H9 (cell line): Measurements from ENCODE around the gene CD2AP. TPM values are rescaled to one million over a fixed set of nuclear protein-coding genes. Genes with fewer than 3 reads are reported as not detected.
"Not testable (repeated sequence)": the region's sequence is repeated elsewhere in the genome, so short reads cannot be mapped to it uniquely, and the experiment has no call there.

Source experiments
- DNase-seq: peaks from one replicate; pipeline ENCODE4 v3.0.0-alpha.2; 2017
- H2AFZ ChIP-seq: one replicate; pipeline ENCODE4 v1.6.1; 2013; ENCODE audit warnings: mild to moderate bottlenecking, low read length, control low read depth, moderate library complexity
- H2AK5ac ChIP-seq: 2 replicates; pipeline ENCODE4 v1.6.1; 2013; ENCODE audit warnings: low read length, control low read depth, mixed read lengths; ENCODE audit not compliant: insufficient read length
- H2BK120ac ChIP-seq: one replicate; pipeline ENCODE4 v1.6.1; 2013; ENCODE audit warnings: low read depth, mild to moderate bottlenecking, low read length, control low read depth, inconsistent platforms; ENCODE audit not compliant: poor library complexity, severe bottlenecking
- H2BK12ac ChIP-seq: 2 replicates; pipeline ENCODE4 v1.6.1; 2013; ENCODE audit warnings: low read length, control low read depth, mixed read lengths, low read depth; ENCODE audit not compliant: insufficient read length
- H2BK15ac ChIP-seq: 2 replicates; pipeline ENCODE4 v1.6.1; 2013; ENCODE audit warnings: low read depth, low read length, control low read depth
- H2BK20ac ChIP-seq: one replicate; pipeline ENCODE4 v1.6.1; 2013; ENCODE audit warnings: low read depth, mild to moderate bottlenecking, low read length, control low read depth, inconsistent platforms; ENCODE audit not compliant: poor library complexity, severe bottlenecking
- H2BK5ac ChIP-seq: 2 replicates; pipeline ENCODE4 v1.6.1; 2013; ENCODE audit warnings: low read length, control low read depth, mixed read lengths; ENCODE audit not compliant: insufficient read length
- H3K14ac ChIP-seq: 2 replicates; pipeline ENCODE4 v1.6.1; 2013; ENCODE audit warnings: low read length, control low read depth; ENCODE audit not compliant: insufficient read depth
- H3K18ac ChIP-seq: 2 replicates; pipeline ENCODE4 v1.6.1; 2013; ENCODE audit warnings: low read depth, mild to moderate bottlenecking, mixed read lengths, low read length, control low read depth; ENCODE audit not compliant: insufficient read length
- H3K23ac ChIP-seq: 2 replicates; pipeline ENCODE4 v1.6.1; 2013; ENCODE audit warnings: low read length, control low read depth, mixed read lengths, low read depth; ENCODE audit not compliant: insufficient read length
- H3K23me2 ChIP-seq: 2 replicates; pipeline ENCODE4 v1.6.1; 2013; ENCODE audit warnings: low read depth, mild to moderate bottlenecking, mixed read lengths, low read length, control low read depth; ENCODE audit not compliant: insufficient read length, poor library complexity, severe bottlenecking
- H3K27ac ChIP-seq: 2 replicates; pipeline ENCODE4 v1.5.1; 2013; ENCODE audit warnings: low read length, control low read depth, mixed read lengths, low read depth; ENCODE audit not compliant: insufficient read length
- H3K27me3 ChIP-seq: 2 replicates; pipeline ENCODE4 v1.6.1; 2013; ENCODE audit warnings: low read length, control low read depth, inconsistent platforms; ENCODE audit not compliant: insufficient read depth
- H3K4ac ChIP-seq: 2 replicates; pipeline ENCODE4 v1.6.1; 2013; ENCODE audit warnings: low read depth, mild to moderate bottlenecking, control low read depth, inconsistent platforms, low read length, moderate library complexity
- H3K4me1 ChIP-seq: 2 replicates; pipeline ENCODE4 v1.6.1; 2013; ENCODE audit warnings: low read length, control low read depth, inconsistent platforms; ENCODE audit not compliant: insufficient read depth
- H3K4me2 ChIP-seq: 2 replicates; pipeline ENCODE4 v1.6.1; 2013; ENCODE audit warnings: low read length, control low read depth, mixed read lengths; ENCODE audit not compliant: insufficient read length, insufficient read depth
- H3K56ac ChIP-seq: 2 replicates; pipeline ENCODE4 v1.6.1; 2013; ENCODE audit warnings: low read depth, mild to moderate bottlenecking, mixed read lengths, low read length, control low read depth; ENCODE audit not compliant: insufficient read length
- H3K79me1 ChIP-seq: 2 replicates; pipeline ENCODE4 v1.6.1; 2013; ENCODE audit warnings: low read depth, mild to moderate bottlenecking, moderate library complexity, low read length, control low read depth, inconsistent platforms; ENCODE audit not compliant: insufficient read depth, poor library complexity, severe bottlenecking
- H3K79me2 ChIP-seq: 2 replicates; pipeline ENCODE4 v1.6.1; 2013; ENCODE audit warnings: low read length, control low read depth, inconsistent platforms; ENCODE audit not compliant: insufficient read depth
- H3K9ac ChIP-seq: 2 replicates; pipeline ENCODE4 v1.6.1; 2013; ENCODE audit warnings: low read length, control low read depth, mixed read lengths; ENCODE audit not compliant: insufficient read length; ENCODE audit errors: extremely low read depth
- H3K9me3 ChIP-seq: one replicate; pipeline ENCODE4 v1.6.1; 2013; ENCODE audit warnings: low read depth, low read length, inconsistent platforms; ENCODE audit not compliant: control insufficient read depth
- H3T11ph ChIP-seq: one replicate; pipeline ENCODE4 v1.6.1; 2013; ENCODE audit warnings: mild to moderate bottlenecking, low read length, control low read depth, inconsistent platforms
- H4K20me1 ChIP-seq: one replicate; pipeline ENCODE4 v1.6.1; 2013; ENCODE audit not compliant: control insufficient read depth, insufficient read length, insufficient read depth
- H4K5ac ChIP-seq: 2 replicates; pipeline ENCODE4 v1.6.1; 2013; ENCODE audit warnings: low read depth, mild to moderate bottlenecking, mixed read lengths, low read length, control low read depth; ENCODE audit not compliant: insufficient read length
- H4K8ac ChIP-seq: replicated peaks from 2 replicates; pipeline ENCODE4 v1.6.1; 2013; ENCODE audit warnings: low read length, control low read depth, mixed read lengths, low read depth; ENCODE audit not compliant: insufficient read length
- H4K91ac ChIP-seq: 2 replicates; pipeline ENCODE4 v1.6.1; 2013; ENCODE audit warnings: low read depth, mild to moderate bottlenecking, moderate library complexity, mixed read lengths, low read length, control low read depth; ENCODE audit not compliant: insufficient read length
- H3K27ac Mint-ChIP-seq, 3 experiments: 2 replicates in 2 of 3; 3 replicates in 1 of 3; pipeline ENCODE4 v1.8.0; 2020 to 2021; ENCODE audit warnings: mixed read lengths in 3 of 3, mild to moderate bottlenecking in 1 of 3, moderate library complexity in 1 of 3
- H3K27me3 Mint-ChIP-seq: 2 replicates; pipeline ENCODE4 v1.8.0; 2021; ENCODE audit warnings: low read depth, mild to moderate bottlenecking, moderate library complexity, mixed read lengths
- H3K36me3 Mint-ChIP-seq, 3 experiments: 2 replicates in 2 of 3; 3 replicates in 1 of 3; pipeline ENCODE4 v1.8.0; 2020 to 2021; ENCODE audit warnings: low read depth in 3 of 3, mixed read lengths in 3 of 3; ENCODE audit not compliant: insufficient read depth in 1 of 3
- H3K4me1 Mint-ChIP-seq, 2 experiments: 2 replicates each; pipeline ENCODE4 v1.8.0; 2020; ENCODE audit warnings: mixed read lengths in 2 of 2
- H3K4me3 Mint-ChIP-seq, 2 experiments: 2 replicates in 1 of 2; 3 replicates in 1 of 2; pipeline ENCODE4 v1.8.0; 2020 to 2021; ENCODE audit warnings: mild to moderate bottlenecking in 2 of 2, mixed read lengths in 2 of 2, moderate library complexity in 1 of 2
- H3K9me3 Mint-ChIP-seq, 2 experiments: 2 replicates in 1 of 2; 3 replicates in 1 of 2; pipeline ENCODE4 v1.8.0; 2020; ENCODE audit warnings: mild to moderate bottlenecking in 2 of 2, mixed read lengths in 2 of 2, moderate library complexity in 1 of 2
- CTCF ChIP-seq: fragments of 200-600 bp; sonication (generic); conservative IDR thresholded peaks from 3 replicates; pipeline ENCODE4 v1.8.0; 2021; ENCODE audit warnings: antibody characterized with exemption, mild to moderate bottlenecking
- WGBS: extraction: QIAGEN DNeasy Blood & Tissue Kit; methylation state at CpG from one replicate; pipeline ENCODE4 v1.1.7; 2013; ENCODE audit warnings: missing lambda C conversion rate, low lambda C conversion rate, mixed read lengths; ENCODE audit not compliant: insufficient read length; ENCODE audit errors: extremely low coverage; 5-methylcytosine and 5-hydroxymethylcytosine counted together
- total RNA-seq: library from RNA; stranded (reverse); gene quantifications from 2 replicates; pipeline ENCODE4 v1.2.1, GENCODE V29; 2021

CD2AP gene
- total RNA-seq, 1 experiment from 2014 or later = 50.1 TPM

- H3K79me2 ChIP-seq = peaks cover 3% of the 10 kb centered on the region; the same call in 1 of the 2 replicates
- no peak overlapping the region for H3K4me2 ChIP-seq
- no peak overlapping the region for H2BK20ac ChIP-seq
- no peaks in the 10 kb centered on the region for H3K4me1 ChIP-seq
- H3K9me3 Mint-ChIP-seq = peaks cover 13 to 15% of the 10 kb centered on the region in 2 experiments
- no peaks in the 10 kb centered on the region for H4K20me1 ChIP-seq
- TF ChIP-seq CTCF = no peak
- H3K18ac ChIP-seq = no peak overlapping the region
- no peaks in the 10 kb centered on the region for H3K4me1 Mint-ChIP-seq
- DNase-seq = no peak
- no peaks in the 10 kb centered on the region for H3K27me3 Mint-ChIP-seq
- no peaks in the 10 kb centered on the region for H3K23me2 ChIP-seq
- no peak overlapping the region for H4K5ac ChIP-seq
- H3K79me1 ChIP-seq = peaks cover 3% of the 10 kb centered on the region
- no peak overlapping the region for H3K9ac ChIP-seq
- H3K4ac ChIP-seq = no peak overlapping the region
- H2AFZ ChIP-seq = no peak overlapping the region
- H2BK12ac ChIP-seq = no peak overlapping the region
- H3K27me3 ChIP-seq = no peaks in the 10 kb centered on the region
- no CpG with 5 or more reads among the region's 2 CpGs for WGBS
- no peak overlapping the region for H4K91ac ChIP-seq
- H3K23ac ChIP-seq = no peak overlapping the region
- H3K36me3 Mint-ChIP-seq = peaks cover 63 to 87% (median 80%) of the 10 kb centered on the region in 3 experiments
- H3K4me3 Mint-ChIP-seq = no peak overlapping the region
- H3K56ac ChIP-seq = no peak overlapping the region
- no peak overlapping the region for H2AK5ac ChIP-seq
- no peak overlapping the region for H4K8ac ChIP-seq
- no peak overlapping the region for H3K27ac ChIP-seq
- no peak overlapping the region for H3K14ac ChIP-seq
- H3K9me3 ChIP-seq = no peaks in the 10 kb centered on the region
- no peak overlapping the region for H2BK120ac ChIP-seq
- H3T11ph ChIP-seq = no peak overlapping the region
- H2BK5ac ChIP-seq = no peak overlapping the region
- H2BK15ac ChIP-seq = no peak overlapping the region
- H3K27ac Mint-ChIP-seq = no peak overlapping the region
These were observed 74.7 kb downstream of the CD2AP start for GRCh38 chr6:47552319-47552718.

GRCh38 chr6:47553243-47553642 is 75.7 kb downstream of the CD2AP start:
- H3K27me3 ChIP-seq, H4K91ac ChIP-seq, H3K18ac ChIP-seq, H2AFZ ChIP-seq, H4K20me1 ChIP-seq, H3K27ac Mint-ChIP-seq, H3K4me2 ChIP-seq, H2BK5ac ChIP-seq, H3K4ac ChIP-seq, H3K79me2 ChIP-seq, H3K23ac ChIP-seq, H3K14ac ChIP-seq, H3K9ac ChIP-seq, H2BK15ac ChIP-seq, H3K79me1 ChIP-seq, H3K27me3 Mint-ChIP-seq, H2AK5ac ChIP-seq, H3K4me1 Mint-ChIP-seq, H3K56ac ChIP-seq, H2BK20ac ChIP-seq, H4K8ac ChIP-seq, H3K23me2 ChIP-seq, H3K27ac ChIP-seq, H4K5ac ChIP-seq, H2BK12ac ChIP-seq, H2BK120ac ChIP-seq, H3K4me1 ChIP-seq, DNase-seq, H3K4me3 Mint-ChIP-seq, H3T11ph ChIP-seq, H3K9me3 ChIP-seq: not testable (repeated sequence)
- Mint-ChIP-seq H3K36me3 (peaks cover 55 to 81% (median 75%) of the 10 kb centered on the region in 3 experiments), H3K9me3 (peaks cover 13 to 18% of the 10 kb centered on the region in 2 experiments)
- WGBS = no CpG with 5 or more reads among the region's 3 CpGs
